ENCODE results near the gene ITGAL.
A peak's percentile ranks its signal among the peaks of the same experiment; 100 is the strongest.

Gene ITGAL

GRCh38 chr16:30567160-30567990, 94.8 kb downstream of the ITGAL start:
- Histone ChIP-seq H4K20me1 (ENCODE audit: insufficient read depth, low read length) (no peaks in the 10 kb centered on the region), H3K27me3 (ENCODE audit: insufficient read depth, low read length, poor library complexity) (no peaks in the 10 kb centered on the region), H3K4me3 (ENCODE audit: low read depth in 1 of 2, low read length in 2 of 2) (no peak overlapping the region), H3K4me1 (ENCODE audit: insufficient read depth, low read length) (peaks cover 36% of the 10 kb centered on the region), H3K27ac (ENCODE audit: low read length) (no peak overlapping the region), H3K9ac (ENCODE audit: low read depth, low read length) (no peak overlapping the region), H3K79me2 (ENCODE audit: insufficient read depth, low read length) (peaks cover 19% of the 10 kb centered on the region), H3K9me3 (ENCODE audit: insufficient read depth, low read length, severe bottlenecking) (no peaks in the 10 kb centered on the region), H3K4me2 (ENCODE audit: insufficient read depth, low read length) (no peak overlapping the region), H3K36me3 (ENCODE audit: insufficient read depth, low read length) (peaks cover 9% of the 10 kb centered on the region; the same call in 1 of the 2 replicates), H2AFZ (ENCODE audit: low read depth, low read length) (no peak overlapping the region)
- ATAC-seq (ENCODE audit: insufficient read depth, low read depth) (no peak), DNase-seq (no peak)
- TF ChIP-seq EZH2 (IDR thresholded peaks at IDR 0.05; ENCODE audit: borderline replicate concordance, low read depth, low read length, severe bottlenecking), result no peak
- no peak for TF ChIP-seq CTCF (IDR thresholded peaks at IDR 0.05; ENCODE audit: borderline replicate concordance, extremely low read depth, low read length, poor library complexity, severe bottlenecking)

- H2AFZ ChIP-seq (ENCODE audit: low read depth, low read length), result no peak overlapping the region
- no peaks in the 10 kb centered on the region for H3K27me3 ChIP-seq (ENCODE audit: insufficient read depth, low read length, poor library complexity)
- H3K4me3 ChIP-seq (ENCODE audit: low read depth in 1 of 2, low read length in 2 of 2), result no peak overlapping the region
- ATAC-seq (ENCODE audit: insufficient read depth, low read depth), result no peak
- H3K27ac ChIP-seq (ENCODE audit: low read length), result 0 out of 2 replicates have a peak overlapping the region, but pooled peaks have one; percentile 20
- H3K9ac ChIP-seq (ENCODE audit: low read depth, low read length), result no peak overlapping the region
- peaks cover 44% of the 10 kb centered on the region for H3K4me1 ChIP-seq (ENCODE audit: insufficient read depth, low read length)
- no peak for TF ChIP-seq EZH2 (IDR thresholded peaks at IDR 0.05; ENCODE audit: borderline replicate concordance, low read depth, low read length, severe bottlenecking)
- no peak overlapping the region for H3K4me2 ChIP-seq (ENCODE audit: insufficient read depth, low read length)
- no peaks in the 10 kb centered on the region for H3K9me3 ChIP-seq (ENCODE audit: insufficient read depth, low read length, severe bottlenecking)
- H4K20me1 ChIP-seq (ENCODE audit: insufficient read depth, low read length), result no peaks in the 10 kb centered on the region
- H3K79me2 ChIP-seq (ENCODE audit: insufficient read depth, low read length), result peaks cover 27% of the 10 kb centered on the region
- peaks cover 9% of the 10 kb centered on the region; the same call in 1 of the 2 replicates for H3K36me3 ChIP-seq (ENCODE audit: insufficient read depth, low read length)
- DNase-seq, result peak; percentile 43
These were observed 95.6 kb downstream of the ITGAL start for GRCh38 chr16:30567991-30568638.

GRCh38 chr16:30569281-30569680, 96.7 kb downstream of the ITGAL start:
- no peak overlapping the region for H3K27ac ChIP-seq (ENCODE audit: low read length)
- H3K79me2 ChIP-seq (ENCODE audit: insufficient read depth, low read length), result peaks cover 38% of the 10 kb centered on the region
- no peak for DNase-seq
- no peaks in the 10 kb centered on the region for H3K9me3 ChIP-seq (ENCODE audit: insufficient read depth, low read length, severe bottlenecking)
- no peaks in the 10 kb centered on the region for H3K27me3 ChIP-seq (ENCODE audit: insufficient read depth, low read length, poor library complexity)
- peaks cover 12% of the 10 kb centered on the region; the same call in 1 of the 2 replicates for H3K36me3 ChIP-seq (ENCODE audit: insufficient read depth, low read length)
- peaks cover 55% of the 10 kb centered on the region for H3K4me1 ChIP-seq (ENCODE audit: insufficient read depth, low read length)
- no peak overlapping the region for H3K4me3 ChIP-seq (ENCODE audit: low read depth in 1 of 2, low read length in 2 of 2)
- H4K20me1 ChIP-seq (ENCODE audit: insufficient read depth, low read length), result no peaks in the 10 kb centered on the region
- TF ChIP-seq EZH2 (IDR thresholded peaks at IDR 0.05; ENCODE audit: borderline replicate concordance, low read depth, low read length, severe bottlenecking) (no peak), CTCF (IDR thresholded peaks at IDR 0.05; ENCODE audit: borderline replicate concordance, extremely low read depth, low read length, poor library complexity, severe bottlenecking) (no peak)
- no peak overlapping the region for H3K9ac ChIP-seq (ENCODE audit: low read depth, low read length)
- H2AFZ ChIP-seq (ENCODE audit: low read depth, low read length), result no peak overlapping the region
- H3K4me2 ChIP-seq (ENCODE audit: insufficient read depth, low read length), result no peak overlapping the region
- no peak for ATAC-seq (ENCODE audit: insufficient read depth, low read depth)
